GM12864 (cell line): ENCODE measurements around the gene ADARB1.

Experiments
- DNase-seq: peaks from one replicate; pipeline ENCODE4 v3.0.0-alpha.2; 2011; ENCODE audit warnings: low read depth
- H3K4me3 ChIP-seq: 2 replicates; pipeline ENCODE4 v1.5.1; 2011; ENCODE audit warnings: mild to moderate bottlenecking, low read depth, low read length, control low read depth
- CTCF ChIP-seq: IDR thresholded peaks from 2 replicates; pipeline ENCODE4 v1.5.1; 2011; ENCODE audit warnings: low read depth, mild to moderate bottlenecking, moderate library complexity, low read length, control low read depth, inconsistent platforms; ENCODE audit errors: missing control alignments

The ADARB1 gene

GRCh38 chr21:45052960-45053359 is 21.4 kb upstream of the ADARB1 start:
- H3K4me3 ChIP-seq, result no peak overlapping the region
- TF ChIP-seq CTCF, result no peak
- DNase-seq, result no peak

GRCh38 chr21:45053561-45054226 is 20.7 kb upstream of the ADARB1 start:
- H3K4me3 ChIP-seq, result no peak overlapping the region
- no peak for TF ChIP-seq CTCF
- DNase-seq, result no peak

GRCh38 chr21:45054227-45054926 is 20.0 kb upstream of the ADARB1 start:
- TF ChIP-seq CTCF, result no peak
- no peak overlapping the region for H3K4me3 ChIP-seq
- DNase-seq, result no peak

GRCh38 chr21:45054927-45055612 is 19.3 kb upstream of the ADARB1 start:
- DNase-seq, result no peak
- TF ChIP-seq CTCF, result no peak
- H3K4me3 ChIP-seq, result no peak overlapping the region

- TF ChIP-seq CTCF, result no peak
- DNase-seq, result no peak
- H3K4me3 ChIP-seq, result no peak overlapping the region
Measured at GRCh38 chr21:45055861-45056260, 18.5 kb upstream of the ADARB1 start.

GRCh38 chr21:45056296-45056904 is 18.0 kb upstream of the ADARB1 start:
- no peak for TF ChIP-seq CTCF
- DNase-seq, result no peak
- no peak overlapping the region for H3K4me3 ChIP-seq
